AG09309 (cell line): ENCODE data around the gene POLD2.

Experiments
- DNase-seq: peaks from one replicate; pipeline ENCODE4 v3.0.0-alpha.2; 2010; ENCODE audit warnings: low read depth
- H3K4me3 ChIP-seq: 2 replicates; pipeline ENCODE4 v1.5.1; 2011; ENCODE audit warnings: mild to moderate bottlenecking, low read depth, low read length, moderate library complexity; ENCODE audit not compliant: control insufficient read depth
- CTCF ChIP-seq: IDR thresholded peaks from 2 replicates; pipeline ENCODE4 v1.5.1; 2011; ENCODE audit warnings: mild to moderate bottlenecking, low read depth, low read length, inconsistent platforms; ENCODE audit not compliant: insufficient read depth, control insufficient read depth; ENCODE audit errors: missing control alignments

POLD2 gene

GRCh38 chr7:44162179-44162578 lies 38.8 kb upstream of the POLD2 start:
- TF ChIP-seq CTCF = no peak
- H3K4me3 ChIP-seq = no peak overlapping the region
- DNase-seq = no peak

GRCh38 chr7:44161371-44161770 lies 38.0 kb upstream of the POLD2 start:
- no peak for TF ChIP-seq CTCF
- no peak for DNase-seq
- no peak overlapping the region for H3K4me3 ChIP-seq

- no peak for TF ChIP-seq CTCF
- no peak for DNase-seq
- no peak overlapping the region for H3K4me3 ChIP-seq
Observed at GRCh38 chr7:44159824-44160630, 36.7 kb upstream of the POLD2 start.

GRCh38 chr7:44158873-44159631 lies 35.7 kb upstream of the POLD2 start:
- H3K4me3 ChIP-seq = no peak overlapping the region
- no peak for TF ChIP-seq CTCF
- DNase-seq = no peak

GRCh38 chr7:44158096-44158872 lies 34.9 kb upstream of the POLD2 start:
- no peak for TF ChIP-seq CTCF
- DNase-seq = no peak
- H3K4me3 ChIP-seq = no peak overlapping the region
